ENCODE measurements around the gene CDK14. TPM values are rescaled to one million over a fixed set of nuclear protein-coding genes. Genes with fewer than 3 reads are reported as not detected.

The CDK14 gene
- total RNA-seq, 1 donor from 2014 or later, result 52.3 TPM

DNA sequence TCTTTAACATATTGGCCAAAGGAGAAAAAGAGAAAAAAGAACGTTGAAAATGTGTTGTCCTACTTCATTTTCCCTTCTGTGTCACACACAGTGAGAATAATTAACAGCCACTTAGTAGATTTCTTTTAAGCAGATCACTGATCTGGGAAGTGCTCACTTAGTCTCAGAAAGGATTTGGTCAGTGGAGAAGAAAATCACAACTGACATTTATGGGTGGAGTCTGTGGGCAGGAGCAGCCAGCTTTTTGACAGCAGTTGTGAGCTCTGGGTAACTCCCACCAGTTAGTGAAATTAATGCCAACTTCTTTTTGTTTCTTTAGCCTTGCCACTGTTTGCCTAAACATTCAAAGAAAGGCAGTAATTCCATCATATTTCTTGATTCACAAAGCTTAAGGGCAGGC is 49.7 kb downstream of the CDK14 start:
- H3K27ac ChIP-seq, result peak overlapping the region; percentile 3
- peaks cover 13% of the 10 kb centered on the region for H3F3A ChIP-seq (ENCODE audit: low read depth)
- no peak overlapping the region for H2AFZ ChIP-seq (replicated peaks)

DNA sequence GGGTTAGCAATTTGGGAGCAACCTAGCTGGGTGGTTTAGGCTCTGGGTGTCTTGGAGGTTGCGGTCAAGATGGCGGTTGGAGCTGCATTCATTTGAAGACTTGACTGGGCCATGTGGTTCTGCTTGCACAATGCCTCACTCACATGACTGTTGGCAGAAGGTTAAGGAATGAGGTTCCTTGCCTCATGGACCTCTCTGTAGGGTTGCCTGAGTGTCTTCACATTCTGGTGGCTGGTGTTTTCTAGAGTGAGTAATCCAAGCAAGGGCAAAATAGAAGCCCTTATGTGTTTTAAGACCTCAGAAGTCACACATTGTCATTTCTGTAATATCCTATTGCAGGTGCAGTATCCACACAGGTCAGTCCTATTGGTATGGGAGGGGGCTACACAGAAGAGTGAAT is 52.0 kb downstream of the CDK14 start:
- no peak overlapping the region for H3K4me2 ChIP-seq
- H3F3A ChIP-seq (ENCODE audit: low read depth), result peaks cover 13% of the 10 kb centered on the region
- H3K4me1 Mint-ChIP-seq, result peaks cover 13% of the 10 kb centered on the region
- H3K27ac ChIP-seq, result no peak overlapping the region
- H3K9ac ChIP-seq, result no peak overlapping the region
- H3K36me3 Mint-ChIP-seq, result peaks cover 37% of the 10 kb centered on the region
- no peak overlapping the region for H3K27ac Mint-ChIP-seq
- H2AFZ ChIP-seq (replicated peaks), result no peak overlapping the region
- no peaks in the 10 kb centered on the region for H3K36me3 ChIP-seq
- peaks cover 12% of the 10 kb centered on the region for H3K9me3 ChIP-seq (ENCODE audit: low read depth)
- H3K27me3 ChIP-seq, result no peaks in the 10 kb centered on the region
- H4K20me1 ChIP-seq (ENCODE audit: low read depth), result peaks cover 3% of the 10 kb centered on the region
- no peaks in the 10 kb centered on the region for H3K27me3 Mint-ChIP-seq (ENCODE audit: insufficient read depth, low read depth)
- H3K4me3 Mint-ChIP-seq, result no peak overlapping the region
- H3K79me2 ChIP-seq (ENCODE audit: low read depth), result peaks cover 53% of the 10 kb centered on the region
- H3K4me1 ChIP-seq, result peaks cover 15% of the 10 kb centered on the region
- no peak for DNase-seq (ENCODE audit: low spot score)
- peaks cover 56% of the 10 kb centered on the region for H3K9me3 Mint-ChIP-seq
- no peak for TF ChIP-seq EZH2 (IDR thresholded peaks at IDR 0.05)
- TF ChIP-seq, protein P1, sequence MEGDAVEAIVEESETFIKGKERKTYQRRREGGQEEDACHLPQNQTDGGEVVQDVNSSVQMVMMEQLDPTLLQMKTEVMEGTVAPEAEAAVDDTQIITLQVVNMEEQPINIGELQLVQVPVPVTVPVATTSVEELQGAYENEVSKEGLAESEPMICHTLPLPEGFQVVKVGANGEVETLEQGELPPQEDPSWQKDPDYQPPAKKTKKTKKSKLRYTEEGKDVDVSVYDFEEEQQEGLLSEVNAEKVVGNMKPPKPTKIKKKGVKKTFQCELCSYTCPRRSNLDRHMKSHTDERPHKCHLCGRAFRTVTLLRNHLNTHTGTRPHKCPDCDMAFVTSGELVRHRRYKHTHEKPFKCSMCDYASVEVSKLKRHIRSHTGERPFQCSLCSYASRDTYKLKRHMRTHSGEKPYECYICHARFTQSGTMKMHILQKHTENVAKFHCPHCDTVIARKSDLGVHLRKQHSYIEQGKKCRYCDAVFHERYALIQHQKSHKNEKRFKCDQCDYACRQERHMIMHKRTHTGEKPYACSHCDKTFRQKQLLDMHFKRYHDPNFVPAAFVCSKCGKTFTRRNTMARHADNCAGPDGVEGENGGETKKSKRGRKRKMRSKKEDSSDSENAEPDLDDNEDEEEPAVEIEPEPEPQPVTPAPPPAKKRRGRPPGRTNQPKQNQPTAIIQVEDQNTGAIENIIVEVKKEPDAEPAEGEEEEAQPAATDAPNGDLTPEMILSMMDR (IDR thresholded peaks at IDR 0.05), result no peak
- TF ChIP-seq EZH2phosphoT487 (IDR thresholded peaks at IDR 0.05), result no peak
- no peak overlapping the region for H3K4me3 ChIP-seq

More for the DNA sequence above, 49.7 kb downstream of the CDK14 start:
- H3K4me1 ChIP-seq, result peaks cover 15% of the 10 kb centered on the region
- Mint-ChIP-seq H3K4me1 (peaks cover 13% of the 10 kb centered on the region), H3K27me3 (ENCODE audit: insufficient read depth, low read depth) (no peaks in the 10 kb centered on the region), H3K36me3 (peaks cover 34% of the 10 kb centered on the region), H3K27ac (no peak overlapping the region), H3K9me3 (peaks cover 53% of the 10 kb centered on the region), H3K4me3 (no peak overlapping the region)
- peaks cover 3% of the 10 kb centered on the region for H4K20me1 ChIP-seq (ENCODE audit: low read depth)
- H3K9me3 ChIP-seq (ENCODE audit: low read depth), result peaks cover 12% of the 10 kb centered on the region
- TF ChIP-seq EZH2 (IDR thresholded peaks at IDR 0.05), result no peak
- TF ChIP-seq, protein P1 (IDR thresholded peaks at IDR 0.05), result no peak
- peak; percentile 50 for TF ChIP-seq EZH2phosphoT487 (IDR thresholded peaks at IDR 0.05)
- peak overlapping the region; percentile 64 for H3K4me2 ChIP-seq
- H3K4me3 ChIP-seq, result peak overlapping the region; percentile 11
- peak; percentile 77 for DNase-seq (ENCODE audit: low spot score)
- H3K27me3 ChIP-seq, result no peaks in the 10 kb centered on the region
- no peak overlapping the region for H3K9ac ChIP-seq
- H3K79me2 ChIP-seq (ENCODE audit: low read depth), result peaks cover 39% of the 10 kb centered on the region
- H3K36me3 ChIP-seq, result no peaks in the 10 kb centered on the region

DNA sequence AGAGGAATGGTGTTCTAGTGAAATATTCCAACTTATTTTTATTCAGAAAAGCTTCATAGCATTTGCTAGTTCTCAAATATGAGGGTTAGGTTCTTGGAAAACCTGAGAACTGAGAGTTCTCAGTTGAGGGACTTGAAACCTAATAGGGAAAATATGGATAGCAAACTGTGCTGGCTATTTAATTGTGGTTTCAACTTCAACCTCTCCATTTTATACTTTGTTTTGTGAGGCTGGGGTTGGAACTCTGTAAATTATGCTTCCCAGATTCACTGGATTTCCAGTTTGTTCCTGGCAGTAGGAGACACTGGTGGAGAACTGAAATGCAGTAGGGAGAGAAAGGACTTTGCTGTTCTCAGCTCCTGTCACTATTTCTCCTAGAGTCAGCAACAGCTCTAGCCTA is 52.7 kb downstream of the CDK14 start:
- peaks cover 15% of the 10 kb centered on the region for H3K4me1 ChIP-seq
- no peak overlapping the region for H3K4me3 Mint-ChIP-seq
- H3K27ac Mint-ChIP-seq, result no peak overlapping the region
- DNase-seq (ENCODE audit: low spot score), result no peak
- no peak overlapping the region for H2AFZ ChIP-seq (replicated peaks)
- H3K4me1 Mint-ChIP-seq, result peaks cover 13% of the 10 kb centered on the region
- no peak overlapping the region for H3K9ac ChIP-seq
- H3K36me3 Mint-ChIP-seq, result peaks cover 36% of the 10 kb centered on the region
- H3K27me3 ChIP-seq, result no peaks in the 10 kb centered on the region
- no peaks in the 10 kb centered on the region for H3K36me3 ChIP-seq
- H3F3A ChIP-seq (ENCODE audit: low read depth), result peaks cover 13% of the 10 kb centered on the region
- H3K9me3 Mint-ChIP-seq, result peaks cover 54% of the 10 kb centered on the region
- TF ChIP-seq EZH2phosphoT487 (IDR thresholded peaks at IDR 0.05), result no peak
- TF ChIP-seq, protein P1 (IDR thresholded peaks at IDR 0.05), result no peak
- TF ChIP-seq EZH2 (IDR thresholded peaks at IDR 0.05), result no peak
- H4K20me1 ChIP-seq (ENCODE audit: low read depth), result peaks cover 3% of the 10 kb centered on the region
- H3K4me3 ChIP-seq, result no peak overlapping the region
- H3K27ac ChIP-seq, result no peak overlapping the region
- no peak overlapping the region for H3K4me2 ChIP-seq
- H3K27me3 Mint-ChIP-seq (ENCODE audit: insufficient read depth, low read depth), result no peaks in the 10 kb centered on the region
- H3K79me2 ChIP-seq (ENCODE audit: low read depth), result peaks cover 58% of the 10 kb centered on the region
- H3K9me3 ChIP-seq (ENCODE audit: low read depth), result peaks cover 12% of the 10 kb centered on the region
